ENCODE measurements around the gene KRT86.
"Not testable (repeated sequence)": the region's sequence is repeated elsewhere in the genome, so short reads cannot be mapped to it uniquely, and the experiment has no call there.

Gene KRT86

DNA sequence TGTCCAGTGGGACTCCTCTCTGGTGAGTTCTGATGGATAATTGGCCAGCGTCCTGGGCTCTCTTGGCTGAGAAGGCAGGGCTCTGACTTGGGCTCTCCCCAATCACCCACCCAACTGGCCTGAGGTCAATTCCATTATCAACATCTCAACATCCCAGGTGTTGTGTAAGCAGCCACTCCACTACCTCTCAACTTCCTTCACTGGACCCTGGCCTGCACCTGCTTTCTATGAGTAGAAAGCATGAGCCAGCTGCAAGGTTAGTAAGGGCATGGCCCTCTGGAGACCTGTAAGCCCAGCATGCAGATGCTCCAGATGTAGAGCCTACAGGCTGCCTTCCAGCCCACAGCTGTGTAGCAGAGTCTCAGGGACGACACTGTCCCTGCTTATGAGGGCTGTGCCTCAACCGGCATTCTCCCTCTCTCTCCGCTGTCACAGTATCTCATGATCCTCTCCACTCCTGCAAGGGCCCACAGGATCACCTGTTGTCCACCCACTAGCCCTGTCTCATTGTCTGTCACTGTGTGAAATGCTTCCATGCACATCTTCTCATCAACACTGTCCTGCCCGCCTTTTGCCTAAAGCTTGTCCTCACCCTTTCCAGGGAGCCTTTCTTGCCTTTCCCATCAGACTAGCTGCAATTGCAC is 22.2 kb downstream of the KRT86 start:
- no peak for DNase-seq

DNA sequence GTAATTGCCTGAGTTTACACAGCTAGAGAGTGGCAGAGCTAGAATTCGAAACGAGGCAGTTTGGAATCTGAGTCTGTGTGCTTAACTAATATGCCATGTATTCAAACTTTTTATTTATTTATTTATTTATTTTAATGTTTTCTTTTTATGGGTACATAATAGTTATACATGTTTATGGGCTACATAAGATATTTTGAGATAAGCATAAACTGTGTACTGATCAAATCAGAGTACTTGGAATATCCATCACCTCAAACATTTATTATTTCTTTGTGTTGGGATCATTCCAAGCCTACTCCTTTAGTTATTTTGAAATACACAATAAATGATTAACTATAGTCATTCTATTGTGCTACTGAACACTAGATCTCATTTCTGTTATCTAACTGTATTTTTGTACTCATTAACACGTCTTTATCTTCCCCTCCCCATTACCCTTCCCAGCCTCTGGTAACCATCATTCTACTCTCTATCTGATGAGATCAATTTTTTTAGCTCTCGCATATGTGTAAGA is 24.3 kb downstream of the KRT86 start:
- no peak for DNase-seq

- DNase-seq = no peak
Measured at GRCh38 chr12:52300796-52301691, 26.6 kb downstream of the KRT86 start.

- DNase-seq = not testable (repeated sequence)
Measured at GRCh38 chr12:52301721-52302120, 27.3 kb downstream of the KRT86 start.

DNA sequence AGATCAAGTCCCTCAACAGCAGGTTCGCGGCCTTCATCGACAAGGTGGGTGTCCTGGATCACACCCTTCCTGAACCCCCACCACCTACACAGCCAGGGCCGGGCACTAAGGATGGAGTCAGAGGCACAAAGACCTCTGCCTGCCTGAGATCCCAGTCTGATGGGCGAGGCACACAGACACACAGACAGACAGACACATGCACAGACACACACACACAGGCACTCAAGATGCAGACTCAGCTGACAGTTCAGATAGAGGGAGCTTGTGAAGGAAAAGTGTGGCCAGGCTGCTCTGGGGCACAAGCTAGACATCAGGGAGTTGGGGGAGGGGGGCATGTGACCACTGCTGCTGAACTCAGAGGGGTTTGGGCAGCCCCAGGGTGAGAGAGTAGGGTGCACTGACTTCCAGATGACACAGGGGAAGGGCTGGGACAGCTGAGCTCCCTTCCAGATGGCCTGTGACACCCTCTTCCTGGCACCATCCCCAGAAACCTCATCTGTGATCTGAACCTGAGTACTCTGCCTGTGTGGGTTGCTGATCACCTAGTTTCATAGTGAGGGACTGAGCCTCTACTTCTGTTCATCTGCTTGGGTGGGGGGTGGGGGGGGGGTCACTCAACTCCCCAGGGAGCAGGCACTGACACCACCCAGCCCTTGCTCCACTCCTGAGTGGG is 27.9 kb downstream of the KRT86 start:
- not testable (repeated sequence) for DNase-seq

DNA sequence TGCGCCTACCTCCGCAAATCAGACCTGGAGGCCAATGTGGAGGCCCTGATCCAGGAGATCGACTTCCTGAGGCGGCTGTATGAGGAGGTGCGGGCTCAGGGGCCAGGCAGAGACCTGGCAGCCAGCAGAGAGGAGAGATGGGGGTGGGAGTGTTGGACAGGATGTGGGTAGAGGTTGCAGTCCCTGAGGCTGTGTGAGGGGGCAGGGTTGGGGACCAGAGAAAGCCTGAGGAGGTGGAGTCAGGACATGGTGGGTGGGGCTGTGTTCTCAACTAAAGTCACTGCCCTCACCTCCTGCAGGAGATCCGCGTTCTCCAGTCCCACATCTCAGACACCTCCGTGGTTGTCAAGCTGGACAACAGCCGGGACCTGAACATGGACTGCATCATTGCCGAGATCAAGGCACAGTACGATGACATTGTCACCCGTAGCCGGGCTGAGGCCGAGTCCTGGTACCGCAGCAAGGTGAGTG is 30.5 kb downstream of the KRT86 start:
- peak; percentile 15 for DNase-seq

DNA sequence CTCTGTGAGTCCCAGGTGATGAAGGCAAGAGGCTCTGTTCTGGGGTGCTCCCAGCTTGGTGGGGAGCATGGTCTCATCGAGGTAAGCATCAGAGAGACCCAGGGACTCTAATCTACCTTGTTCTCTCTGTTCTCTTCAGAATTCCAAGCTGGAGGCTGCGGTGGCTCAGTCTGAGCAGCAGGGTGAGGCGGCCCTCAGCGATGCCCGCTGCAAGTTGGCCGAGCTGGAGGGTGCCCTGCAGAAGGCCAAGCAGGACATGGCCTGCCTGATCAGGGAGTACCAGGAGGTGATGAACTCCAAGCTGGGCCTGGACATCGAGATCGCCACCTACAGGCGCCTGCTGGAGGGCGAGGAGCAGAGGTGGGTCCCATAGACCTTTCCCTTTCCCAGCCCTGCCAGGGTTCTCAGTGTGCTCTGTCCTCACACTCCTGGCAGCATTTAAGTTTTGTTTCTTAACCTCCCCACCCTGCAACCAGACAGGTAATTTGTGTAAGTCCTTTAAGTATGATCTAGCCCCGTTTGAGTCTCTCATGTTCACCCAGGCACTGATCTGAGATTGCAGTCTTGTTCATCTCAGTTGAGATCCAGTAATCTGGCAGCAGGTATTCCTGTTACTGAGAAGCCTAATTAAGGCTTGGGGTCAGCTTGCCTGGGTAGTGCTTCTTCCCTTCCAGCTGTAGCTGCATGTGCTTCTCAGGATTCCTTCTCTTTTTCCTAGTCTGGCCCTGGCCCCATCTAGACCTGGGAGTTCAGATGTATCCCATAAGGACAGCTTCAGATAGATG is 31.7 kb downstream of the KRT86 start:
- no peak for DNase-seq

GRCh38 chr12:52306731-52307130 is 32.3 kb downstream of the KRT86 start:
- no peak for DNase-seq

- peak; percentile 2 for DNase-seq
Measured at GRCh38 chr12:52307836-52308805, 33.7 kb downstream of the KRT86 start.

DNA sequence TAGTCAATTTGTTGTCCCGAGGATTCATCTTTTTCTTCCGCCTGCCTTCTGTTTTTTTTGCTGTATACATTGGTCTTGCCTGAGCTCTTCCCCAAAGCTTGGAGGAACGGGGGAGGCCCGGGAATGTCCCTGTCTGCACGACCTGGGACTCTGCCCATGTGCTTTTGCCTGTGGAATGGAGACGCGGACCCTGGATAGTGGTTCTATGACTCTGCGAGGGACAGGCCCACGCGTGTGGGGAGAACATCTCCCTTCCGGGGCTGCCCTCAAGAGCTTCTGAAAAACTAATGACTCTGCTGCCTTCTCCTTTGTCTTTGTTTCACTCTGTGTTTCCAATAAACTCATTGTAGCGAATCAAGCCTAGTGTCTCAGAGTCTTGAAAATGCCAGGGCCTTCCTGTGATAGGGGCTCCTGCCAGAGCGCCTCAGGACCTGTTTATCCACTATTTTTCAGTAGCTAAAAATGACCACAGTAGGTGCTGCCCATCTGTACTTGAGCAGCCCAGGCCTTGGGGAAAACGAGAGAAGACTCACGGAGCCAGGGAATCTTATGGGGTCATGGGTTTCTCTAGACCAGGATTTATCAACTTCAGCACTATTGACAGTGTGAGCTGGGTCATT is 34.5 kb downstream of the KRT86 start:
- DNase-seq = no peak

- DNase-seq = no peak
Measured at GRCh38 chr12:52310622-52311284, 36.3 kb downstream of the KRT86 start.

GRCh38 chr12:52311285-52311648 is 36.8 kb downstream of the KRT86 start:
- no peak for DNase-seq

- no peak for DNase-seq
Measured at GRCh38 chr12:52312086-52312485, 37.6 kb downstream of the KRT86 start.

DNA sequence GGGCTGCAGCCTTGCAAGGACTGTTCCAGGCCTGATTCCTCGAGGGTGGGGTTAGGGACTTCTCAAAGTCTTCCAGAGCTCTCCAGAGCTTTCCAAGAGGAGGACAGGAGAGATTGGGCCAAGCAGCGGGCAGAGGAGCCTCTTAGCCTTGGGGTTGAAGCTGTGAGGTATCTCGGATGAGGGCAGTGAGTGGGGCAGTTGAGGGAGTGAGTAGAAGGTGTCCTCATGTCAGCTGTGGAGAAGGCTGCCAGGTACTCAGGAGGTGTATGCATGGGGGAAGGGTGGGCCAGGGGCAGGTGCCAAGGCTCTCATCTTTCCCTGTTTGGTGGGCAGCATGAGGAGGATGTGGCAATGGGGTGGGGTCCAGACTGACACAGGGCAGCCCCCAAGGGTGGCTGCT is 39.0 kb downstream of the KRT86 start:
- DNase-seq = no peak

- no peak for DNase-seq
Measured at GRCh38 chr12:52313926-52314325, 39.5 kb downstream of the KRT86 start.

GRCh38 chr12:52314511-52314910 is 40.1 kb downstream of the KRT86 start:
- no peak for DNase-seq

DNA sequence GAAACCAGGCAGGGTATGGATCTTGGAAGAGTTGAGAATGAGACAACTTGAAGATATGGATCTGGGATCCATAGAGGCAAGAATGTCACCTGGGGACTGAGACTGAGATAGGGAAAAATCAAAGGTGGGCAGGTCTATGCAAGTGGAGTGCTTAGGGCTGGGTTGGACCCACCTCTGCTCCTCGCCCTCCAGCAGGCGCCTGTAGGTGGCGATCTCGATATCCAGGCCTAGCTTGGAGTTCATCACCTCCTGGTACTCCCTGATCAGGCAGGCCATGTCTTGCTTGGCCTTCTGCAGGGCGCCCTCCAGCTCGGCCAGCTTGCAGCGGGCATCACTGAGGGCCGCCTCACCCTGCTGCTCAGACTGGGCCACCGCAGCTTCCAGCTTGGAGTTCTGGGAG is 41.3 kb downstream of the KRT86 start:
- not testable (repeated sequence) for DNase-seq

GRCh38 chr12:52316290-52316689 is 41.8 kb downstream of the KRT86 start:
- no peak for DNase-seq

GRCh38 chr12:52316701-52317100 is 42.3 kb downstream of the KRT86 start:
- DNase-seq = no peak

GRCh38 chr12:52317468-52318052 is 43.1 kb downstream of the KRT86 start:
- no peak for DNase-seq
